ENCODE results near the gene STAT6. TPM values are rescaled to one million over a fixed set of nuclear protein-coding genes. Genes with fewer than 3 reads are reported as not detected.

The STAT6 gene
- total and polyA plus RNA-seq, 2 donors (not counting 1 experiment from before 2014, with no cell fraction given) = 544 to 736 TPM

- Histone ChIP-seq H3K4me1 (ENCODE audit: control insufficient read depth in 2 of 2, insufficient read depth in 2 of 2, low read length in 2 of 2) (no peaks in the 10 kb centered on the region), H3K27ac (ENCODE audit: low read length in 2 of 2) (no peak overlapping the region), H3K9me3 (ENCODE audit: control extremely low read depth in 1 of 3, control insufficient read depth in 2 of 3, insufficient read depth in 1 of 3, low read length in 2 of 3) (no peaks in the 10 kb centered on the region), H4K20me1 (ENCODE audit: control insufficient read depth, insufficient read depth, low read length, poor library complexity, severe bottlenecking) (no peaks in the 10 kb centered on the region), H3K4me3 (ENCODE audit: control extremely low read depth in 1 of 5, extremely low read depth in 1 of 5, insufficient read depth in 1 of 5, low read depth in 2 of 5, low read length in 4 of 5) (no peak overlapping the region), H3K9ac (ENCODE audit: low read length) (no peak overlapping the region), H3K79me2 (ENCODE audit: control insufficient read depth, insufficient read depth, low read length) (no peaks in the 10 kb centered on the region), H3K4me2 (replicated peaks; ENCODE audit: low read depth, low read length, poor library complexity, severe bottlenecking) (no peak overlapping the region), H3K27me3 (replicated peaks in 1 of 4; ENCODE audit: control extremely low read depth in 1 of 4, control insufficient read depth in 3 of 4, insufficient read depth in 4 of 4, low read length in 3 of 4) (no peaks in the 10 kb centered on the region), H3K36me3 (replicated peaks in 1 of 2; ENCODE audit: control extremely low read depth in 1 of 2, control insufficient read depth in 1 of 2, extremely low read depth in 1 of 2, insufficient read depth in 2 of 2, low read length in 1 of 2) (no peaks in the 10 kb centered on the region), H2AFZ (ENCODE audit: insufficient read depth, low read depth, low read length, poor library complexity, severe bottlenecking) (no peak overlapping the region)
- DNase-seq (no peak), ATAC-seq (ENCODE audit: low read depth) (no peak)
- Mint-ChIP-seq H3K27ac (no peak overlapping the region), H3K27me3 (peaks cover 10% of the 10 kb centered on the region), H3K4me1 (peaks cover 5% of the 10 kb centered on the region), H3K4me3 (no peak overlapping the region), H3K9me3 (ENCODE audit: insufficient read depth) (no peaks in the 10 kb centered on the region)
- no peak for TF ChIP-seq CTCF (IDR thresholded peaks at IDR 0.05)
- no peak for TF ChIP-seq EZH2 (IDR thresholded peaks at IDR 0.05; ENCODE audit: borderline replicate concordance, insufficient read depth, low read depth, low read length, poor library complexity, severe bottlenecking)
- intact Hi-C loops (cut with micrococcal nuclease) = no loop called here
- 97% methylated on average over 7 of the region's 9 CpGs for WGBS (ENCODE audit: insufficient coverage)
- CTCF ChIA-PET = interaction anchor here (1.9 kb wide), 1 partner anchor 11 kb away, joined by 6 read pairs; no protein-coding TSS in a partner anchor
- POLR2A ChIA-PET = no interaction called here
These were observed 23.8 kb upstream of the STAT6 start for GRCh38 chr12:57134949-57135348.

GRCh38 chr12:57133916-57134315, 22.8 kb upstream of the STAT6 start:
- ATAC-seq (ENCODE audit: low read depth) (no peak), DNase-seq (no peak)
- H3K4me3 ChIP-seq (ENCODE audit: control extremely low read depth in 1 of 5, extremely low read depth in 1 of 5, insufficient read depth in 1 of 5, low read depth in 2 of 5, low read length in 4 of 5) = no peak overlapping the region
- H3K9me3 ChIP-seq (ENCODE audit: control extremely low read depth in 1 of 3, control insufficient read depth in 2 of 3, insufficient read depth in 1 of 3, low read length in 2 of 3) = no peaks in the 10 kb centered on the region
- no peak overlapping the region for H2AFZ ChIP-seq (ENCODE audit: insufficient read depth, low read depth, low read length, poor library complexity, severe bottlenecking)
- H3K27me3 Mint-ChIP-seq = peaks cover 14% of the 10 kb centered on the region
- H3K4me1 ChIP-seq (ENCODE audit: control insufficient read depth in 2 of 2, insufficient read depth in 2 of 2, low read length in 2 of 2) = peaks cover 2 to 3% of the 10 kb centered on the region in 2 donors
- H3K9ac ChIP-seq (ENCODE audit: low read length) = no peak overlapping the region
- peaks cover 0 to 9% (median 3%) of the 10 kb centered on the region in 4 experiments for H3K27me3 ChIP-seq (replicated peaks in 1 of 4; ENCODE audit: control extremely low read depth in 1 of 4, control insufficient read depth in 3 of 4, insufficient read depth in 4 of 4, low read length in 3 of 4)
- H3K27ac Mint-ChIP-seq = no peak overlapping the region
- whole genome bisulfite sequencing (ENCODE audit: insufficient coverage) = 82% methylated on average over 4 of the region's 6 CpGs
- intact Hi-C loops (cut with micrococcal nuclease) = no loop called here
- no peak overlapping the region for H3K27ac ChIP-seq (ENCODE audit: low read length in 2 of 2)
- TF ChIP-seq CTCF (IDR thresholded peaks at IDR 0.05) (no peak), EZH2 (IDR thresholded peaks at IDR 0.05; ENCODE audit: borderline replicate concordance, insufficient read depth, low read depth, low read length, poor library complexity, severe bottlenecking) (no peak)
- no peaks in the 10 kb centered on the region for H4K20me1 ChIP-seq (ENCODE audit: control insufficient read depth, insufficient read depth, low read length, poor library complexity, severe bottlenecking)
- H3K36me3 ChIP-seq (replicated peaks in 1 of 2; ENCODE audit: control extremely low read depth in 1 of 2, control insufficient read depth in 1 of 2, extremely low read depth in 1 of 2, insufficient read depth in 2 of 2, low read length in 1 of 2) = no peaks in the 10 kb centered on the region
- no peaks in the 10 kb centered on the region for H3K9me3 Mint-ChIP-seq (ENCODE audit: insufficient read depth)
- peaks cover 9% of the 10 kb centered on the region for H3K4me1 Mint-ChIP-seq
- no peak overlapping the region for H3K4me3 Mint-ChIP-seq
- H3K79me2 ChIP-seq (ENCODE audit: control insufficient read depth, insufficient read depth, low read length) = no peaks in the 10 kb centered on the region
- ChIA-PET CTCF (interaction anchor here (1.9 kb wide), 1 partner anchor 10 kb away, joined by 6 read pairs; no protein-coding TSS in a partner anchor), POLR2A (no interaction called here)
- H3K4me2 ChIP-seq (replicated peaks; ENCODE audit: low read depth, low read length, poor library complexity, severe bottlenecking) = no peak overlapping the region

Measured in B cell (primary cell).